Ascending aorta (tissue), 2 donors: Measurements from ENCODE around the gene NCOA3. TPM values are rescaled to one million over a fixed set of nuclear protein-coding genes. Genes with fewer than 3 reads are reported as not detected.

Source experiments
- DNase-seq, 2 donors: peaks; one replicate each; pipeline ENCODE4 v3.0.0-alpha.2; 2019; ENCODE audit warnings: low spot score in 2 of 2
- H3K27ac ChIP-seq, 2 donors: fragments of 200-600 bp; sonication (generic); one replicate each; pipeline ENCODE4 v1.5.1; 2016 to 2017; ENCODE audit warnings: mild to moderate bottlenecking in 1 of 2
- H3K27me3 ChIP-seq: fragments of 200-600 bp; sonication (generic); one replicate; pipeline ENCODE4 v1.5.1; 2017
- H3K36me3 ChIP-seq, 2 donors: fragments of 200-600 bp; sonication (generic); one replicate each; pipeline ENCODE4 v1.5.1; 2016
- H3K4me1 ChIP-seq, 2 donors: fragments of 200-600 bp; sonication (generic); one replicate each; pipeline ENCODE4 v1.5.1; 2016 to 2017; ENCODE audit warnings: mild to moderate bottlenecking in 1 of 2
- H3K4me3 ChIP-seq, 2 donors: fragments of 200-600 bp; sonication (generic); one replicate each; pipeline ENCODE4 v1.5.1; 2016 to 2017; ENCODE audit warnings: mild to moderate bottlenecking in 1 of 2
- H3K9me3 ChIP-seq, 2 donors: fragments of 200-600 bp; sonication (generic); one replicate each; pipeline ENCODE4 v1.5.1; 2016
- CTCF ChIP-seq, 3 experiments: fragments of 200-600 bp in 2 of 3; fragments of 450-650 bp in 1 of 3; sonication (generic) in 2 of 3; IDR thresholded peaks; one replicate each; pipeline ENCODE4 v1.5.1; 2016 to 2019; ENCODE audit warnings: antibody characterized with exemption in 3 of 3, mild to moderate bottlenecking in 1 of 3, moderate library complexity in 1 of 3
- intact Hi-C: fragments of 100-400 bp; cut with DNase I; formaldehyde crosslinking; loops from one replicate; pipeline ENCODE4 v1.15.1; 2023
- total RNA-seq: library from RNA; depleted of rRNA; stranded (reverse); fragments of >200 nt; gene quantifications from one replicate; pipeline ENCODE4 v1.1.0, GENCODE V29; 2016

The NCOA3 gene
- total RNA-seq, 1 donor from 2014 or later, result 26.3 TPM

GRCh38 chr20:47675190-47676142 is 173.8 kb downstream of the NCOA3 start:
- Histone ChIP-seq H3K4me3 (no peak overlapping the region), H3K36me3 (peaks cover 3 to 16% of the 10 kb centered on the region in 2 donors), H3K4me1 (no peaks in the 10 kb centered on the region), H3K27ac (no peak overlapping the region), H3K27me3 (no peaks in the 10 kb centered on the region), H3K9me3 (no peaks in the 10 kb centered on the region)
- intact Hi-C loops, result no loop called here
- no peak for TF ChIP-seq CTCF (IDR thresholded peaks at IDR 0.05)
- no peak for DNase-seq

- H3K36me3 ChIP-seq, result peaks cover 4 to 16% of the 10 kb centered on the region in 2 donors
- intact Hi-C loops, result no loop called here
- H3K27me3 ChIP-seq, result no peaks in the 10 kb centered on the region
- no peaks in the 10 kb centered on the region for H3K9me3 ChIP-seq
- H3K27ac ChIP-seq, result no peak overlapping the region
- no peak for TF ChIP-seq CTCF (IDR thresholded peaks at IDR 0.05)
- no peak overlapping the region for H3K4me3 ChIP-seq
- H3K4me1 ChIP-seq, result no peaks in the 10 kb centered on the region
- DNase-seq, result no peak
Observed at GRCh38 chr20:47676219-47676721, 174.6 kb downstream of the NCOA3 start.

- Histone ChIP-seq H3K9me3 (no peaks in the 10 kb centered on the region), H3K36me3 (peaks cover 4 to 16% of the 10 kb centered on the region in 2 donors), H3K4me1 (no peaks in the 10 kb centered on the region), H3K27me3 (no peaks in the 10 kb centered on the region), H3K4me3 (no peak overlapping the region), H3K27ac (no peak overlapping the region)
- no peak for TF ChIP-seq CTCF (IDR thresholded peaks at IDR 0.05)
- no peak for DNase-seq
- intact Hi-C loops, result no loop called here
Observed at GRCh38 chr20:47676912-47677634, 175.4 kb downstream of the NCOA3 start.

- Histone ChIP-seq H3K4me3 (no peak overlapping the region), H3K36me3 (peaks cover 5 to 12% of the 10 kb centered on the region in 2 donors), H3K27ac (no peak overlapping the region), H3K4me1 (no peaks in the 10 kb centered on the region), H3K27me3 (no peaks in the 10 kb centered on the region), H3K9me3 (no peaks in the 10 kb centered on the region)
- peak; percentile 55 to 74 (median 66) for TF ChIP-seq CTCF (IDR thresholded peaks at IDR 0.05)
- no peak for DNase-seq
- intact Hi-C loops, result loop anchor here (1.0 kb wide), 1 partner anchor 943 kb away; no protein-coding TSS in a partner anchor
Observed at GRCh38 chr20:47677635-47678453, 176.2 kb downstream of the NCOA3 start.

GRCh38 chr20:47678536-47678935 is 176.8 kb downstream of the NCOA3 start:
- Histone ChIP-seq H3K4me3 (no peak overlapping the region), H3K27ac (no peak overlapping the region), H3K4me1 (no peaks in the 10 kb centered on the region), H3K27me3 (no peaks in the 10 kb centered on the region), H3K36me3 (peaks cover 8 to 12% of the 10 kb centered on the region in 2 donors), H3K9me3 (no peaks in the 10 kb centered on the region)
- no peak for DNase-seq
- TF ChIP-seq CTCF (IDR thresholded peaks at IDR 0.05), result no peak
- intact Hi-C loops, result loop anchor here (1.0 kb wide), 1 partner anchor 943 kb away; no protein-coding TSS in a partner anchor
